Type B pancreatic cell (in vitro differentiated cells): ENCODE data around the gene OSBPL3. TPM values are rescaled to one million over a fixed set of nuclear protein-coding genes. Genes with fewer than 3 reads are reported as not detected.

Source experiments
- DNase-seq: peaks from one replicate; pipeline ENCODE4 v3.0.0; 2021; ENCODE audit warnings: mixed read lengths; ENCODE audit not compliant: unreplicated experiment; ENCODE audit errors: extremely low spot score
- H3K27ac Mint-ChIP-seq: 2 replicates; pipeline ENCODE4 v1.8.0; 2021; ENCODE audit warnings: mild to moderate bottlenecking, mixed read lengths
- H3K27me3 Mint-ChIP-seq: 2 replicates; pipeline ENCODE4 v1.8.0; 2021; ENCODE audit warnings: mixed read lengths
- H3K36me3 Mint-ChIP-seq: 2 replicates; pipeline ENCODE4 v1.8.0; 2021; ENCODE audit warnings: mixed read lengths
- H3K4me1 Mint-ChIP-seq: one replicate; pipeline ENCODE4 v1.8.0; 2021; ENCODE audit warnings: mixed read lengths; ENCODE audit not compliant: unreplicated experiment
- H3K4me3 Mint-ChIP-seq: 2 replicates; pipeline ENCODE4 v1.8.0; 2021; ENCODE audit warnings: mild to moderate bottlenecking, mixed read lengths
- H3K9me3 Mint-ChIP-seq: 2 replicates; pipeline ENCODE4 v1.8.0; 2021; ENCODE audit warnings: mixed read lengths
- total RNA-seq: library from RNA; stranded (reverse); gene quantifications from 2 replicates; pipeline ENCODE4 v1.2.1, GENCODE V29; 2021; ENCODE audit warnings: low replicate concordance
- TF ChIP-seq, protein P1 (sequence below): fragments of 200-600 bp; sonication (generic); conservative IDR thresholded peaks from 2 replicates; pipeline ENCODE4 v1.5.0; 2021; ENCODE audit warnings: antibody characterized with exemption, mild to moderate bottlenecking

OSBPL3 gene
- total RNA-seq, 1 donor from 2014 or later = 18.3 TPM

DNA sequence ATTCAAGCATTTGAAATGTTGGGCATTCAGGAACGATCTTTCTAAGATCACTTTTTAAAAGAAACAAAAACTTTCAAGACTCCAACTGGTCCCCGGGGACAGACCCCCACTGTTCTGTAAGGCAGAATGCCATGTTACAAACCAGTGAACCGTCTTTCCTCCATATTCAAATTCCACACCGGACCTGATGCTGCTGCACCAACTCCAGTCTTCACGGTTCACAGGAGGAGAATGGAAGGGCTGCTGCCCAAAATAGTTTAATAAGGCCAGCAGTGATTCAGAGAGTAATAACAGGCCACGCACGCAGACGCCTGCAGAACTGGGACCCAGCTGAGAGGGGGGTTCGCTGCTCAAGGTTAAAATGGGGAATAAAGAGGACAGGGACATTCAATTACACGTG, 47.2 kb downstream of the OSBPL3 start:
- Mint-ChIP-seq H3K9me3 (peaks cover 9% of the 10 kb centered on the region), H3K4me1 (peaks cover 12% of the 10 kb centered on the region), H3K36me3 (peaks cover 7% of the 10 kb centered on the region), H3K4me3 (peak overlapping the region; percentile 41), H3K27me3 (no peaks in the 10 kb centered on the region), H3K27ac (no peak overlapping the region)
- DNase-seq = no peak
- TF ChIP-seq, protein P1, sequence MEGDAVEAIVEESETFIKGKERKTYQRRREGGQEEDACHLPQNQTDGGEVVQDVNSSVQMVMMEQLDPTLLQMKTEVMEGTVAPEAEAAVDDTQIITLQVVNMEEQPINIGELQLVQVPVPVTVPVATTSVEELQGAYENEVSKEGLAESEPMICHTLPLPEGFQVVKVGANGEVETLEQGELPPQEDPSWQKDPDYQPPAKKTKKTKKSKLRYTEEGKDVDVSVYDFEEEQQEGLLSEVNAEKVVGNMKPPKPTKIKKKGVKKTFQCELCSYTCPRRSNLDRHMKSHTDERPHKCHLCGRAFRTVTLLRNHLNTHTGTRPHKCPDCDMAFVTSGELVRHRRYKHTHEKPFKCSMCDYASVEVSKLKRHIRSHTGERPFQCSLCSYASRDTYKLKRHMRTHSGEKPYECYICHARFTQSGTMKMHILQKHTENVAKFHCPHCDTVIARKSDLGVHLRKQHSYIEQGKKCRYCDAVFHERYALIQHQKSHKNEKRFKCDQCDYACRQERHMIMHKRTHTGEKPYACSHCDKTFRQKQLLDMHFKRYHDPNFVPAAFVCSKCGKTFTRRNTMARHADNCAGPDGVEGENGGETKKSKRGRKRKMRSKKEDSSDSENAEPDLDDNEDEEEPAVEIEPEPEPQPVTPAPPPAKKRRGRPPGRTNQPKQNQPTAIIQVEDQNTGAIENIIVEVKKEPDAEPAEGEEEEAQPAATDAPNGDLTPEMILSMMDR = no peak

DNA sequence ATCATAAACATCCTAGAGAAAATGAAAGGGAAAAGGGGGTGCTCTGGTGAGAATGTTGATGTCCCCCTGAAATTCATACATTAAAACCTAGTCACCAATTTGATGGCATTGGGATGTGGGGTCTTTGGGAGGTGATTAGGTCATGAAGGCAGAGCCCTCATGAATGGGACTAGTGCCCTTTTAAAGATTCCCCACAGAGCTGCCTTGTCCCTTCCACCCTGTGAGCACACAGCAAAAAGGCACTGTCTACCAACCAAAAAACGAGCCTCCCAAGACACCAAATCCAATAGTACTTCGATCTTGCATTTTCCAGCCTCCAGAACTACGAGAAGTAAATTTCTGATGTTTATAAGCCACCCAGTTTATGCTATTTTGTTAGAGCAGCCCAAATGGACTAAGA, 47.6 kb downstream of the OSBPL3 start:
- Mint-ChIP-seq H3K4me3 (no peak overlapping the region), H3K27me3 (no peaks in the 10 kb centered on the region), H3K27ac (no peak overlapping the region), H3K36me3 (peaks cover 7% of the 10 kb centered on the region), H3K9me3 (peaks cover 9% of the 10 kb centered on the region), H3K4me1 (peaks cover 12% of the 10 kb centered on the region)
- DNase-seq = no peak
- TF ChIP-seq, protein P1 = no peak

DNA sequence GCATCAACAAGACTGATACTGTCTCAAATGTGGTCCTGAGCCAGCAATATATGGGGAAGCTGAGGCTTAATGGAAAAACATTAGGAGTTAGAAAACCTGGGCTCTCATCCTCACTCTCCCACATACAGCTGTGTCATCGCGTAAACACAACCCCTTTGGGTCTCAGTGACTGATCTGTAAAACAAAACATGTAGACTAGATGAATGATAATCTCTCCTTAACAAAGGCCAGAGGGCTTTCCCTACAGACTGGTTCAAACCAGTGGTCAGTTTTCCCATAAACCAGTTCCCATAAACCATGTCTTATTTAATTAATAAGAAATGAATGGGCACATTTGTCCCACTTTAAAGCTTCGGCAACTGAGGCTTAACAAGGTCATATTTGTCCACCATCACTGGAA, 48.1 kb downstream of the OSBPL3 start:
- Mint-ChIP-seq H3K4me3 (no peak overlapping the region), H3K9me3 (peaks cover 9% of the 10 kb centered on the region), H3K27ac (no peak overlapping the region), H3K27me3 (no peaks in the 10 kb centered on the region), H3K4me1 (peaks cover 12% of the 10 kb centered on the region), H3K36me3 (peaks cover 7% of the 10 kb centered on the region)
- no peak for DNase-seq
- TF ChIP-seq, protein P1 = no peak

DNA sequence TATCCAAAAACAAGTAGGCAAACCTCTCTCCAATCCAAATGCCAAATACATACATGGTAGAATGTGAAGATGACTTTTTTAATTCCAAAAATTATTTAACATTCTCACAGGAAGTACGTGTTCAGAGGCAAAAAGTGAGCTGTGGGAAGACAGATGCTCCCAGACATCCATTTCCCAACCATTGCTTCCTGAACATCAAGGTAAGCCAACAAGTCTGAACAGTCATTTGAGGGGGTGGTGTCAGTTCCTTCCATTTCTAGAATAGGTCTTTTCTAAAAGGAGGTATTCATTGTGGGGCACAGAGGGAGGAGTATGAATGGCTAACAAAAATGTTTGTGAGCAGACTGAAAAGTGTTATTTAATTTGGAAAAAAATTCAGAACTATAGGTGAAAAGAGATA, 49.1 kb downstream of the OSBPL3 start:
- no peak for DNase-seq
- Mint-ChIP-seq H3K4me1 (peaks cover 12% of the 10 kb centered on the region), H3K9me3 (peaks cover 4% of the 10 kb centered on the region), H3K36me3 (peaks cover 7% of the 10 kb centered on the region), H3K27me3 (no peaks in the 10 kb centered on the region), H3K4me3 (no peak overlapping the region), H3K27ac (no peak overlapping the region)
- TF ChIP-seq, protein P1 = no peak

DNA sequence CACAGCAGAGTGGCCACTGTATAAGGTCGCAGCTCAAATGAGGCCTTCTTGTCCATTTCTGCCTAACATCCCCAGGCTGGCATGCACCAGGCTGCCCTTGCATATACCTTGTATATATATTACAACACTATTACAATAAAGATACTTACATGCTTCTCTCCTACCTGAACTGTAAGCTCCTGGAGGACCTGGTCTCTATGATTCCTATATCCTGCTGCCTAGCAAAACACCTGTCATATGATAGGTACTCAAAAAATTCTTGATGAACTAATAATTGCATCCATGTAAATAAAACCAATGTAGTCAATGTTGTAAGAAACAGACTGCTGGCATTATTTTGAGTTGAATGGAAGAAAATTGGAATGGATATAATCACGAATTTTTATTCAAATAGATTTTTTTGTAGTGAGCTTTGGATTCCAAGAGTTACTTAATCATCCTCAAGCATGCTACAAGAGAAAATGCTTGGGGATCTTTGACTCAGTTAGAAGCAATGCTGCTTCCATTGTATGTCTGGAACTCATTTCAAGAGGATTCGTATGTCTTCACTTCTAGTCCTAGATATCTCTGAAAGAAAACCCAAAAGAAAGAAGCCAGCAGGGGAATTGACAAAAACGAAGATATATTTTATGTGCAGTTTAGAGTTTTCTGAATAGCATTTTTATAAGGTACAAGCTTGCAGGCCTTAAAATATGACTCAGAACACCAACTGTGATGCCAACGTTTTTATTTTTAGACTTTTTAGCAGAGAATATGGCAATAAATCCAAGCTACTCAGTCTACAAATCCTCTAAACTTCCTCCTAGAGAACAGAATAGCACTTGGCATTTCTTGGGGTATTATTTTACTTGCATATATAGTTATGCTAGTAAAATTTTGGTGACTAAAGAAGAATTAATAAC, 53.1 kb downstream of the OSBPL3 start:
- no peak overlapping the region for H3K27ac Mint-ChIP-seq

More for the DNA sequence above, 53.1 kb downstream of the OSBPL3 start:
- peaks cover 4% of the 10 kb centered on the region for H3K9me3 Mint-ChIP-seq
- no peak for DNase-seq
- H3K27me3 Mint-ChIP-seq = no peaks in the 10 kb centered on the region
- peaks cover 23% of the 10 kb centered on the region for H3K4me1 Mint-ChIP-seq
- peaks cover 7% of the 10 kb centered on the region for H3K36me3 Mint-ChIP-seq
- TF ChIP-seq, protein P1 = no peak
- no peak overlapping the region for H3K4me3 Mint-ChIP-seq
